Thyroid gland (tissue), 4 donors: Measurements from ENCODE around the gene CHRNB1. TPM values are rescaled to one million over a fixed set of nuclear protein-coding genes. Genes with fewer than 3 reads are reported as not detected.

ENCODE experiments used
- DNase-seq, 2 donors: peaks; one replicate each; pipeline ENCODE4 v3.0.0-alpha.2; 2019
- H3K27ac ChIP-seq, 3 donors: fragments of 200-600 bp; sonication (generic); 1 replicate in 2 of 3; 2 replicates in 1 of 3; pipeline ENCODE4 v1.5.1; 2016 to 2019; ENCODE audit warnings: mild to moderate bottlenecking in 1 of 3, moderate library complexity in 1 of 3
- H3K27me3 ChIP-seq: fragments of 200-600 bp; sonication (generic); one replicate; pipeline ENCODE4 v1.5.1; 2019
- H3K36me3 ChIP-seq, 2 donors: fragments of 200-600 bp; sonication (generic); one replicate each; pipeline ENCODE4 v1.5.1; 2016 to 2019
- H3K4me1 ChIP-seq, 2 donors: fragments of 200-600 bp; sonication (generic); one replicate each; pipeline ENCODE4 v1.5.1; 2017 to 2019
- H3K4me3 ChIP-seq, 3 donors: fragments of 200-600 bp; sonication (generic); replicated peaks in 1 of 3; 1 replicate in 2 of 3; 2 replicates in 1 of 3; pipeline ENCODE4 v1.5.1; 2016; ENCODE audit warnings: mild to moderate bottlenecking in 1 of 3
- H3K9me3 ChIP-seq: fragments of 200-600 bp; sonication (generic); one replicate; pipeline ENCODE4 v1.5.1; 2017
- POLR2A ChIP-seq, 2 donors: fragments of 450-650 bp; IDR thresholded peaks; one replicate each; pipeline ENCODE4 v1.6.1; 2017; ENCODE audit warnings: antibody characterized with exemption in 2 of 2, mild to moderate bottlenecking in 2 of 2, moderate library complexity in 1 of 2
- WGBS, 2 donors: methylation state at CpG; one replicate each; pipeline ENCODE4 v1.1.5; 2017; 5-methylcytosine and 5-hydroxymethylcytosine counted together
- intact Hi-C: fragments of 100-400 bp; cut with DNase I; formaldehyde crosslinking; loops from one replicate; pipeline ENCODE4 v1.15.1; 2023
- total RNA-seq, 4 donors: library from RNA; depleted of rRNA; stranded (reverse); fragments of >200 nt; gene quantifications; one replicate each; pipeline ENCODE4 v1.2.3, GENCODE V29; 2016
- TF ChIP-seq, protein P1 (sequence below), 6 experiments: fragments of 200-600 bp in 3 of 6; fragments of 450-650 bp in 3 of 6; sonication (generic) in 3 of 6; IDR thresholded peaks; one replicate each; pipeline ENCODE4 v1.5.1; 2016 to 2019; ENCODE audit warnings: antibody characterized with exemption in 6 of 6, mild to moderate bottlenecking in 2 of 6, inconsistent platforms in 1 of 6, moderate library complexity in 1 of 6

CHRNB1 gene
- total RNA-seq, 4 donors from 2014 or later, result 13.4 to 29.2 (median 19.8) TPM

DNA sequence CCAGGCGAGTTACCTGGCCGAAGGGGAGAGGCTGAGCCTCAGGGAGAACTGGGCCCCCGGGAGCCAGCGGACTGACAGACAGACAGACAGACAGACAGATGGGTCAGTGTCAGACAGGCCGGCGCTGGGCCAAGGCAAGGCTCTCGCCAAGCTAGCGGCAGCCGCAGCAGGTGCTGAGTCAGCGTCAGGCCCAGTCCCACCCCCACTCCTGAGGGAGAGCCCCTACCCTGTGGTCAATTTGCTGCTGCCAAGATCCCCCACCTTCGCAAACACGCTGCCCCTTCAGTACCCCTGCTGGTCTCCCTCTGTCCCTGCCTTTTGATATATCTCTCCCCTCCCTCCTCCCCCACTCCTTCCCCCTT lies 4.0 kb upstream of the CHRNB1 start:
- intact Hi-C loops, result loop anchor here (5.0 kb wide), 1 partner anchor 36 kb away; the partner anchor contains the start of gene ZBTB4
- H3K36me3 ChIP-seq, result no peaks in the 10 kb centered on the region
- H3K4me1 ChIP-seq, result peaks cover 34 to 62% of the 10 kb centered on the region in 2 donors
- no peaks in the 10 kb centered on the region for H3K9me3 ChIP-seq
- WGBS, 2 donors, result 15 to 28% methylated on average over 2 to 11 of the region's 12 CpGs
- H3K27me3 ChIP-seq, result no peaks in the 10 kb centered on the region
- H3K4me3 ChIP-seq, result peak overlapping the region in 1 of 3 donors; percentile 51
- peak; percentile 75 to 79 for DNase-seq
- TF ChIP-seq, protein P1, sequence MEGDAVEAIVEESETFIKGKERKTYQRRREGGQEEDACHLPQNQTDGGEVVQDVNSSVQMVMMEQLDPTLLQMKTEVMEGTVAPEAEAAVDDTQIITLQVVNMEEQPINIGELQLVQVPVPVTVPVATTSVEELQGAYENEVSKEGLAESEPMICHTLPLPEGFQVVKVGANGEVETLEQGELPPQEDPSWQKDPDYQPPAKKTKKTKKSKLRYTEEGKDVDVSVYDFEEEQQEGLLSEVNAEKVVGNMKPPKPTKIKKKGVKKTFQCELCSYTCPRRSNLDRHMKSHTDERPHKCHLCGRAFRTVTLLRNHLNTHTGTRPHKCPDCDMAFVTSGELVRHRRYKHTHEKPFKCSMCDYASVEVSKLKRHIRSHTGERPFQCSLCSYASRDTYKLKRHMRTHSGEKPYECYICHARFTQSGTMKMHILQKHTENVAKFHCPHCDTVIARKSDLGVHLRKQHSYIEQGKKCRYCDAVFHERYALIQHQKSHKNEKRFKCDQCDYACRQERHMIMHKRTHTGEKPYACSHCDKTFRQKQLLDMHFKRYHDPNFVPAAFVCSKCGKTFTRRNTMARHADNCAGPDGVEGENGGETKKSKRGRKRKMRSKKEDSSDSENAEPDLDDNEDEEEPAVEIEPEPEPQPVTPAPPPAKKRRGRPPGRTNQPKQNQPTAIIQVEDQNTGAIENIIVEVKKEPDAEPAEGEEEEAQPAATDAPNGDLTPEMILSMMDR (IDR thresholded peaks at IDR 0.05), result no peak
- no peak for TF ChIP-seq POLR2A (IDR thresholded peaks at IDR 0.05)
- H3K27ac ChIP-seq, result peak overlapping the region in 2 of 3 donors; percentile 69 to 82

DNA sequence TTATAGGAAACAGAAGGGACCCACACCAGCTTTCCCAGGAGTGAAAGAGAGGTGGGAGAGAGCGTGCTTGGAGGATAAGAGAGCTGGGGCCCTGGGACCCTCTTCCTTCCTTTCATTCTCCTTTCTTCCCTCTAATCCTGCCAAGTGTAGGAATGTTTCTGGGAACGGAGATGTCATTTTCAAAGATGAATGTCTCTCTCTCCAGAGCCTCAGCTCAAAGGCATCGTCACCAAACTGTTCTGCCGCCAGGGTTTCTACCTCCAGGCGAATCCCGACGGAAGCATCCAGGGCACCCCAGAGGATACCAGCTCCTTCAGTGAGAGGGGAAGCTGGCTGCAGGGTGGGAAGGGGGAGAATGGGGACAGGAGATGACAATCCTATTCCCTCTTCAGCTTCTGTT lies 3.6 kb upstream of the CHRNB1 start:
- Histone ChIP-seq H3K4me3 (no peak overlapping the region), H3K36me3 (no peaks in the 10 kb centered on the region), H3K4me1 (peaks cover 29 to 60% of the 10 kb centered on the region in 2 donors), H3K9me3 (no peaks in the 10 kb centered on the region), H3K27me3 (no peaks in the 10 kb centered on the region), H3K27ac (peak overlapping the region in 2 of 3 donors; percentile 69 to 82)
- TF ChIP-seq, protein P1 (IDR thresholded peaks at IDR 0.05), result no peak
- no peak for TF ChIP-seq POLR2A (IDR thresholded peaks at IDR 0.05)
- intact Hi-C loops, result loop anchor here (5.0 kb wide), 1 partner anchor 36 kb away; the partner anchor contains the start of gene ZBTB4
- WGBS, 2 donors, result 80 to 81% methylated on average over 7 of the region's 7 CpGs
- DNase-seq, result no peak

DNA sequence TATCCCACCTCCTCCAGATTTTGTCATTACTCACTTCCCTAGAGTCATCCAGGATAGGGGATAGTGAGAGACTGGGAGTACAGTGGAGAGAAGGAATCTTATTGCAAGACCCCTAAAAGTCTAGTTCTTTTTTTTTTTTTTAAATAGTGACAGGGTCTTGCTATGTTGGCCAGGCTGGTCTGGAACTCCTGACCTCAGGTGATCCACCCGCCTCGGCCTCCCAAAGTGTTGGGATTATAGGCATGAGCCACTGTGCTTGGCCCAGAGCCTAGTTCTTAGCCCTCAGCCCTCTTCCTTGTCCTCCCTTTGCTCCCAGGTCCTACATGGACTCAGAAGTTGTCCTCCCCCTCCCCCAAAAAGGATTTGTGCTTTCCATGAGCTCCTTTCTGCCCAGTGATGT lies 2.7 kb upstream of the CHRNB1 start:
- intact Hi-C loops, result loop anchor here (5.0 kb wide), 1 partner anchor 35 kb away; the partner anchor contains the start of gene ZBTB4
- peaks cover 22 to 52% of the 10 kb centered on the region in 2 donors for H3K4me1 ChIP-seq
- no peak overlapping the region for H3K27ac ChIP-seq
- H3K27me3 ChIP-seq, result no peaks in the 10 kb centered on the region
- no peak for DNase-seq
- TF ChIP-seq, protein P1 (IDR thresholded peaks at IDR 0.05), result no peak
- TF ChIP-seq POLR2A (IDR thresholded peaks at IDR 0.05), result no peak
- no peaks in the 10 kb centered on the region for H3K9me3 ChIP-seq
- H3K36me3 ChIP-seq, result no peaks in the 10 kb centered on the region
- 97 to 100% methylated on average over 2 of the region's 2 CpGs for WGBS, 2 donors
- no peak overlapping the region for H3K4me3 ChIP-seq

DNA sequence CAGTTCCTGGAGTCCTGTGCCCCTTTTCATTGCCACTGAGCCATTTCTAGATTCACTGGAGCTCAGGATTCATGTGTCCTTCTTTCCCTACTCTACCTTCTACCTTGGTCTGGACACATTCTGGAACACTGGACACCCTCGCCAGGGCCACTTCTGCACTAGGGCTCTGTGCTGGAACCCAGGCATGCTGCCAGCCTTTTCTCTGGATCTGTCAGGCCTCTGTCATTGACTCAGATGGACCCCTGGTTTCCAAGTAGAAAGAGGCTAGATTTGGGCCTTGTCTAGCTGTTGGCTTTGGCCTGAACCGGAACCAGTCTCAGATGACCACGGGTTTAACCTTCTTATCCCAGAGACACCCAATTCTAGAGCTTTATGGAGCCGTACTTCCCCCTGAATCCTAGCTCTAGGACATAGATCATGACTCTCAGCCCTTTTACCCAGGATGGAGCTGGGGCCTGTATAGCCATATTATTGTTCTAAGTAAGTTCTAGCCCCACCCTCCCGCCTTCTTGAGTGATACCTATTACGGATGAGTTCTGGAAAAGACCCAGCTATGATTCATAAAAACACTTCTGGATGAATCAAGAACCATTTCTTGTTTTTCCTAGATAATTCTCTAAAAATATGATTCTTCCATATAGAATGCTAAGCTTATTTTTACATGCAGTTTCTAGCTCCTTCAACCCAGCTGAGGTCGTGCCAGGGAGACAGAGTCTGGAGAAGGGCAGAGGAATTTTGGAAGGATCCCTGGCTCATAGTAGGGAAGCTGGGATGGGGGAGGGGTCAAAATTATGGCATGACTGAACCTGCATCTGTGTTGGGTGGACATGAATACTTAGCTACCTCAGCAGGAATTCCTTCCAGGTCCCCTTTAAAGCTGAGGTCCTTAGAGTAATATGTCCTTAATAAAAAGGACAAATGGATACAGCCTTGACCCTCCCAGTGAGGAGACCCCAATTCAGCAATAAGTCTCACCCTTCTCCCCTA lies 1.1 kb upstream of the CHRNB1 start:
- Histone ChIP-seq H3K4me1 (peaks cover 11 to 36% of the 10 kb centered on the region in 2 donors), H3K36me3 (no peaks in the 10 kb centered on the region), H3K27me3 (no peaks in the 10 kb centered on the region), H3K9me3 (no peaks in the 10 kb centered on the region), H3K27ac (no peak overlapping the region), H3K4me3 (no peak overlapping the region)
- no peak for TF ChIP-seq POLR2A (IDR thresholded peaks at IDR 0.05)
- TF ChIP-seq, protein P1 (IDR thresholded peaks at IDR 0.05), result no peak
- DNase-seq, result peak in 1 of 2 donors; percentile 17
- intact Hi-C loops, result loop anchor here (5.0 kb wide), 1 partner anchor 34 kb away; the partner anchor contains the start of gene ZBTB4
- 79 to 80% methylated on average over 7 of the region's 7 CpGs for WGBS, 2 donors

DNA sequence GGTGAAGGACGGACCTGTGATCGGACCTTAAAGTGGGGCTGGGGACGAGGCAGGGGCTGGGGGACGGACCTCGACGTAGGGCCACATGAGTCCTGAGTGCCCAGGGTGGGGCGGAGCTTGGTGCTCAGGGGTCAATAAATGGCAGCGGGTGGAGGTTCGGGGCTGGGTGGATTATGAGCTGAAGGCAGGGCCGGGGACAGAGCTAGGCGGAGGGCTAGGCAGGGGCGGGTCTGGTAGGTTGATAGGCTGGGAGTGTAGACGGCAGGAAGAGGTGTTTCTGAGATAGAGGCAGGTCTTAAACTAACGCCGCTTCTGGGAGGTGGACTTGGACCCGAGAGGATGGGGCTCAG lies 733 bp downstream of the CHRNB1 start:
- peak overlapping the region; percentile 9 to 45 (median 30) for H3K4me3 ChIP-seq
- peak overlapping the region in 2 of 3 donors; percentile 58 to 66 for H3K27ac ChIP-seq
- WGBS, 2 donors, result 2 to 3% methylated on average over 16 of the region's 16 CpGs
- intact Hi-C loops, result no loop called here
- DNase-seq, result peak; percentile 68 to 78
- TF ChIP-seq, protein P1 (IDR thresholded peaks at IDR 0.05), result no peak
- TF ChIP-seq POLR2A (IDR thresholded peaks at IDR 0.05), result no peak
- H3K27me3 ChIP-seq, result no peaks in the 10 kb centered on the region
- H3K9me3 ChIP-seq, result no peaks in the 10 kb centered on the region
- H3K36me3 ChIP-seq, result no peaks in the 10 kb centered on the region
- H3K4me1 ChIP-seq, result peaks cover 4 to 18% of the 10 kb centered on the region in 2 donors
